Transverse colon (tissue), 4 donors: Measurements from ENCODE around the gene PTPN1. TPM values are rescaled to one million over a fixed set of nuclear protein-coding genes. Genes with fewer than 3 reads are reported as not detected.

Source experiments
- DNase-seq: peaks from one replicate; pipeline ENCODE4 v3.0.0-alpha.2; 2019
- H3K27ac ChIP-seq, 4 donors: fragments of 200-600 bp; sonication (generic); 2 replicates each; pipeline ENCODE4 v1.5.1; 2016 to 2018; ENCODE audit warnings: inconsistent platforms in 4 of 4
- H3K27me3 ChIP-seq: fragments of 200-600 bp; sonication (generic); 2 replicates; pipeline ENCODE4 v1.5.1; 2017; ENCODE audit warnings: inconsistent platforms
- H3K36me3 ChIP-seq, 4 donors: fragments of 200-600 bp; sonication (generic); 2 replicates each; pipeline ENCODE4 v1.5.1; 2017 to 2019; ENCODE audit warnings: inconsistent platforms in 4 of 4
- H3K4me1 ChIP-seq, 4 donors: fragments of 200-600 bp; sonication (generic); 2 replicates each; pipeline ENCODE4 v1.5.1; 2017 to 2020; ENCODE audit warnings: inconsistent platforms in 4 of 4
- H3K4me3 ChIP-seq, 4 donors: fragments of 200-600 bp; sonication (generic); 1 replicate in 1 of 4; 2 replicates in 3 of 4; pipeline versions ENCODE4 v1.5.1 to v1.6.1; 2017 to 2019; ENCODE audit warnings: inconsistent platforms in 4 of 4
- H3K9me3 ChIP-seq, 2 donors: fragments of 200-600 bp; sonication (generic); 2 replicates each; pipeline ENCODE4 v1.5.1; 2017 to 2019; ENCODE audit warnings: inconsistent platforms in 2 of 2
- CTCF ChIP-seq, 5 experiments: fragments of 200-600 bp in 3 of 5; fragments of 450-650 bp in 2 of 5; sonication (generic) in 3 of 5; IDR thresholded peaks; 1 replicate in 2 of 5; 2 replicates in 3 of 5; pipeline ENCODE4 v1.5.1; 2016 to 2017; ENCODE audit warnings: antibody characterized with exemption in 5 of 5, inconsistent platforms in 3 of 5, mild to moderate bottlenecking in 2 of 5, moderate library complexity in 1 of 5
- EP300 ChIP-seq: sonication (generic); formaldehyde crosslinking; IDR thresholded peaks from one replicate; pipeline ENCODE4 v1.6.1; 2017; ENCODE audit warnings: antibody characterized with exemption, low read depth
- POLR2A ChIP-seq: fragments of 450-650 bp; IDR thresholded peaks from one replicate; pipeline ENCODE4 v1.6.1; 2016; ENCODE audit warnings: antibody characterized with exemption, mild to moderate bottlenecking, moderate library complexity
- POLR2AphosphoS5 ChIP-seq, 3 donors: sonication (generic); formaldehyde crosslinking; IDR thresholded peaks; one replicate each; pipeline ENCODE4 v1.6.1; 2016; ENCODE audit warnings: antibody characterized with exemption in 3 of 3
- WGBS, 2 donors: methylation state at CpG; one replicate each; pipeline ENCODE4 v1.1.5; 2018; ENCODE audit warnings: low coverage in 1 of 2; 5-methylcytosine and 5-hydroxymethylcytosine counted together
- in situ Hi-C, 4 donors: fragments of 200-750 bp; cut with MboI; loops; one replicate each; pipeline versions ENCODE4 v1.15.0 to v1.15.1; 2017; ENCODE audit warnings: low sequenced_read_pairs in 3 of 4, low pct_ligation_motif_present in 1 of 4, low pct_unique_long_range_greater_than_20kb in 1 of 4
- intact Hi-C: fragments of 100-400 bp; cut with DNase I; formaldehyde crosslinking; loops from one replicate; pipeline ENCODE4 v1.15.1; 2023; ENCODE audit warnings: low total_unique reads
- total RNA-seq, 4 donors: library from RNA; depleted of rRNA; stranded (reverse); fragments of >200 nt; gene quantifications; one replicate each; pipeline ENCODE4 v1.1.0, GENCODE V29; 2016

The PTPN1 gene
- total RNA-seq, 4 donors from 2014 or later: 19.3 to 34.8 (median 28.8) TPM

- H3K9me3 ChIP-seq: no peaks in the 10 kb centered on the region
- H3K27me3 ChIP-seq: no peaks in the 10 kb centered on the region
- DNase-seq: no peak
- H3K36me3 ChIP-seq: peaks cover 0 to 52% (median 15%) of the 10 kb centered on the region in 4 donors
- H3K27ac ChIP-seq: no peak overlapping the region
- WGBS, 2 donors: 77 to 100% methylated on average over 2 to 6 of the region's 6 CpGs
- in situ Hi-C loops: no loop called here
- TF ChIP-seq CTCF (IDR thresholded peaks at IDR 0.05) (no peak), POLR2A (no peak), POLR2AphosphoS5 (IDR thresholded peaks at IDR 0.05) (no peak), EP300 (no peak)
- intact Hi-C loops: no loop called here
- H3K4me3 ChIP-seq: no peak overlapping the region
- H3K4me1 ChIP-seq: peaks cover 9 to 18% (median 13%) of the 10 kb centered on the region in 4 donors
Measured at GRCh38 chr20:50582092-50582491, 71.9 kb downstream of the PTPN1 start.

- DNase-seq: no peak
- H3K36me3 ChIP-seq: peaks cover 0 to 52% (median 15%) of the 10 kb centered on the region in 4 donors
- no peak overlapping the region for H3K27ac ChIP-seq
- no peaks in the 10 kb centered on the region for H3K27me3 ChIP-seq
- H3K4me3 ChIP-seq: no peak overlapping the region
- TF ChIP-seq POLR2A (no peak), EP300 (no peak), POLR2AphosphoS5 (IDR thresholded peaks at IDR 0.05) (no peak), CTCF (IDR thresholded peaks at IDR 0.05) (no peak)
- H3K9me3 ChIP-seq: no peaks in the 10 kb centered on the region
- in situ Hi-C loops (no loop called here), intact Hi-C loops (no loop called here)
- WGBS, 2 donors: 87% methylated on average over 26 of the region's 26 CpGs; no CpG with 5 or more reads in 1 of the 2 donors
- peaks cover 5 to 12% (median 7%) of the 10 kb centered on the region in 4 donors for H3K4me1 ChIP-seq
Measured at GRCh38 chr20:50582591-50583234, 72.5 kb downstream of the PTPN1 start.

GRCh38 chr20:50583442-50584150 is 73.4 kb downstream of the PTPN1 start:
- no peak for TF ChIP-seq CTCF (IDR thresholded peaks at IDR 0.05)
- TF ChIP-seq POLR2A: no peak
- 75 to 97% methylated on average over 1 to 15 of the region's 15 CpGs for WGBS, 2 donors
- no peaks in the 10 kb centered on the region for H3K27me3 ChIP-seq
- intact Hi-C loops (no loop called here), in situ Hi-C loops (no loop called here)
- no peaks in the 10 kb centered on the region for H3K9me3 ChIP-seq
- H3K36me3 ChIP-seq: peaks cover 0 to 48% (median 15%) of the 10 kb centered on the region in 4 donors
- DNase-seq: no peak
- no peak overlapping the region for H3K4me3 ChIP-seq
- peaks cover 0 to 5% (median 1%) of the 10 kb centered on the region in 4 donors for H3K4me1 ChIP-seq
- H3K27ac ChIP-seq: no peak overlapping the region

GRCh38 chr20:50584687-50585086 is 74.5 kb downstream of the PTPN1 start:
- peaks cover 0 to 38% (median 9%) of the 10 kb centered on the region in 4 donors for H3K36me3 ChIP-seq

More at GRCh38 chr20:50584687-50585086, 74.5 kb downstream of the PTPN1 start:
- in situ Hi-C loops (no loop called here), intact Hi-C loops (no loop called here)
- TF ChIP-seq CTCF (IDR thresholded peaks at IDR 0.05) (no peak), POLR2AphosphoS5 (IDR thresholded peaks at IDR 0.05) (no peak), EP300 (no peak), POLR2A (no peak)
- H3K27ac ChIP-seq: no peak overlapping the region
- peaks cover 0 to 5% (median 0%) of the 10 kb centered on the region in 4 donors for H3K4me1 ChIP-seq
- no peak for DNase-seq
- H3K27me3 ChIP-seq: no peaks in the 10 kb centered on the region
- WGBS, 2 donors: 81 to 93% methylated on average over 2 of the region's 2 CpGs
- no peak overlapping the region for H3K4me3 ChIP-seq
- H3K9me3 ChIP-seq: no peaks in the 10 kb centered on the region
